CD14-positive monocyte (primary cell): ENCODE data around the gene SNX21. TPM values are rescaled to one million over a fixed set of nuclear protein-coding genes. Genes with fewer than 3 reads are reported as not detected.

ENCODE experiments used
- DNase-seq, 3 donors: peaks; one replicate each; pipeline ENCODE4 v3.0.0-alpha.2; 2011 to 2022
- H2AFZ ChIP-seq: 2 replicates; pipeline ENCODE4 v1.6.0; 2012; ENCODE audit warnings: mild to moderate bottlenecking, low read depth, low read length, inconsistent platforms; ENCODE audit not compliant: insufficient read depth, poor library complexity, severe bottlenecking
- H3K27ac ChIP-seq, 2 donors: 1 replicate in 1 of 2; 2 replicates in 1 of 2; pipeline ENCODE4 v1.5.1; 2012 to 2013; ENCODE audit warnings: low read length in 2 of 2, control low read depth in 1 of 2, inconsistent platforms in 1 of 2, low read depth in 1 of 2, mild to moderate bottlenecking in 1 of 2
- H3K27me3 ChIP-seq, 2 donors: one replicate each; pipeline versions ENCODE4 v1.6.0 to v1.6.1; 2011 to 2013; ENCODE audit warnings: low read length in 2 of 2; ENCODE audit not compliant: control insufficient read depth in 2 of 2, insufficient read depth in 2 of 2
- H3K36me3 ChIP-seq, 2 donors: replicated peaks in 1 of 2; 1 replicate in 1 of 2; 2 replicates in 1 of 2; pipeline versions ENCODE4 v1.5.1 to v1.6.1; 2012 to 2013; ENCODE audit warnings: low read length in 2 of 2, control low read depth in 1 of 2, inconsistent platforms in 1 of 2, mild to moderate bottlenecking in 1 of 2; ENCODE audit not compliant: insufficient read depth in 2 of 2, control insufficient read depth in 1 of 2
- H3K4me1 ChIP-seq, 2 donors: 1 replicate in 1 of 2; 2 replicates in 1 of 2; pipeline versions ENCODE4 v1.5.1 to v1.6.1; 2012 to 2013; ENCODE audit warnings: low read length in 2 of 2, control low read depth in 1 of 2, inconsistent platforms in 1 of 2, mild to moderate bottlenecking in 1 of 2, moderate library complexity in 1 of 2; ENCODE audit not compliant: insufficient read depth in 2 of 2, control insufficient read depth in 1 of 2
- H3K4me2 ChIP-seq: replicated peaks from 2 replicates; pipeline ENCODE3; 2012; ENCODE audit warnings: low read length, moderate library complexity, mild to moderate bottlenecking; ENCODE audit not compliant: poor library complexity, severe bottlenecking; ENCODE audit errors: extremely low read depth
- H3K4me3 ChIP-seq, 3 experiments: fragments of 200-600 bp in 1 of 3; sonication (generic) in 1 of 3; replicated peaks in 1 of 3; 1 replicate in 2 of 3; 2 replicates in 1 of 3; pipeline ENCODE4 v1.5.1; 2011 to 2013; ENCODE audit warnings: low read length in 3 of 3, mild to moderate bottlenecking in 3 of 3, control low read depth in 2 of 3, low read depth in 2 of 3, inconsistent platforms in 1 of 3, moderate library complexity in 1 of 3
- H3K79me2 ChIP-seq: 2 replicates; pipeline ENCODE4 v1.6.0; 2012; ENCODE audit warnings: mild to moderate bottlenecking, control low read depth, inconsistent platforms, low read length, moderate library complexity; ENCODE audit not compliant: insufficient read depth
- H3K9ac ChIP-seq: 2 replicates; pipeline ENCODE4 v1.6.0; 2017; ENCODE audit warnings: low read length, mild to moderate bottlenecking; ENCODE audit not compliant: insufficient read depth, poor library complexity, severe bottlenecking
- H3K9me3 ChIP-seq, 2 donors: replicated peaks in 1 of 2; 1 replicate in 1 of 2; 2 replicates in 1 of 2; pipeline versions ENCODE4 v1.5.1 to v1.6.1; 2012 to 2013; ENCODE audit warnings: low read length in 2 of 2, control low read depth in 1 of 2; ENCODE audit not compliant: control insufficient read depth in 1 of 2, insufficient read depth in 1 of 2
- H4K20me1 ChIP-seq: 2 replicates; pipeline ENCODE4 v1.6.0; 2012; ENCODE audit warnings: mild to moderate bottlenecking, low read length, control low read depth, moderate library complexity; ENCODE audit not compliant: insufficient read depth
- H3K27ac Mint-ChIP-seq, 7 donors: one replicate each; pipeline ENCODE4 v1.8.0; 2020; ENCODE audit warnings: mild to moderate bottlenecking in 7 of 7, mixed read lengths in 7 of 7, moderate library complexity in 6 of 7, inconsistent platforms in 2 of 7
- H3K27me3 Mint-ChIP-seq, 3 donors: one replicate each; pipeline ENCODE4 v1.8.0; 2021 to 2022; ENCODE audit warnings: low read depth in 3 of 3, mild to moderate bottlenecking in 3 of 3, mixed read lengths in 3 of 3, moderate library complexity in 3 of 3, inconsistent platforms in 1 of 3
- H3K36me3 Mint-ChIP-seq, 2 donors: one replicate each; pipeline ENCODE4 v1.8.0; 2020; ENCODE audit warnings: mixed read lengths in 2 of 2, inconsistent platforms in 1 of 2, mild to moderate bottlenecking in 1 of 2
- H3K4me1 Mint-ChIP-seq: one replicate; pipeline ENCODE4 v1.8.0; 2020; ENCODE audit warnings: mild to moderate bottlenecking, mixed read lengths
- H3K4me3 Mint-ChIP-seq, 2 donors: one replicate each; pipeline ENCODE4 v1.8.0; 2020; ENCODE audit warnings: mild to moderate bottlenecking in 2 of 2, mixed read lengths in 2 of 2, moderate library complexity in 1 of 2
- H3K9me3 Mint-ChIP-seq, 7 donors: one replicate each; pipeline ENCODE4 v1.8.0; 2020 to 2022; ENCODE audit warnings: mixed read lengths in 7 of 7, mild to moderate bottlenecking in 6 of 7, moderate library complexity in 6 of 7, inconsistent platforms in 2 of 7
- CTCF ChIP-seq: fragments of 200-600 bp; IDR thresholded peaks from one replicate; pipeline ENCODE4 v1.8.0; 2022; ENCODE audit warnings: antibody characterized with exemption, mild to moderate bottlenecking
- WGBS: methylation state at CpG from one replicate; pipeline ENCODE4 v1.1.5; 2013; ENCODE audit warnings: missing lambda C conversion rate; ENCODE audit not compliant: insufficient coverage; 5-methylcytosine and 5-hydroxymethylcytosine counted together
- intact Hi-C, 2 donors: fragments of 100-400 bp; cut with micrococcal nuclease; formaldehyde crosslinking; loops; one replicate each; pipeline versions ENCODE4 v1.15.0 to v1.15.1; 2023
- polyA plus RNA-seq, 3 donors: library from polyadenylated mRNA; depleted of rRNA in 1 of 3; unstranded in 2 of 3; stranded (reverse) in 1 of 3; fragments of 300-500 nt in 2 of 3; fragments of >200 nt in 1 of 3; fragmentation: Illumina TruSeq in 2 of 3; gene quantifications; 1 replicate in 2 of 3; 2 replicates in 1 of 3; pipeline ENCODE4 v1.2.3, GENCODE V29; 2012 to 2021

The SNX21 gene
- polyA plus RNA-seq, 3 donors, result 11.2 to 16.9 (median 12.7) TPM

- H3K9me3 Mint-ChIP-seq, result peaks cover 0 to 1% (median 0%) of the 10 kb centered on the region in 7 donors
- peaks cover 0 to 12% of the 10 kb centered on the region in 2 donors for H3K36me3 ChIP-seq
- no peaks in the 10 kb centered on the region for H3K27me3 Mint-ChIP-seq
- peak overlapping the region; percentile 88 to 97 (median 95) for H3K27ac Mint-ChIP-seq
- H3K27me3 ChIP-seq, result no peaks in the 10 kb centered on the region
- peaks cover 9 to 20% of the 10 kb centered on the region in 2 donors for H3K36me3 Mint-ChIP-seq
- no peak for DNase-seq
- H3K9me3 ChIP-seq, result no peaks in the 10 kb centered on the region
- H3K4me2 ChIP-seq, result peak overlapping the region; percentile 92
- H3K4me3 Mint-ChIP-seq, result peak overlapping the region; percentile 80 to 87
- no peak overlapping the region for H3K9ac ChIP-seq
- H3K4me3 ChIP-seq, result peak overlapping the region in 1 of 3 experiments; percentile 84
- H3K4me1 Mint-ChIP-seq, result peaks cover 56% of the 10 kb centered on the region
- no peak for TF ChIP-seq CTCF
- peaks cover 3% of the 10 kb centered on the region for H4K20me1 ChIP-seq
- peaks cover 49 to 58% of the 10 kb centered on the region in 2 donors for H3K4me1 ChIP-seq
- 88% methylated on average over 1 of the region's 4 CpGs for WGBS
- H3K79me2 ChIP-seq, result peaks cover 14% of the 10 kb centered on the region
- H3K27ac ChIP-seq, result peak overlapping the region; percentile 82 to 95
- intact Hi-C loops, result no loop called here
- H2AFZ ChIP-seq, result no peak overlapping the region
Observed at GRCh38 chr20:45832619-45833018, 980 bp upstream of the SNX21 start.

- Histone ChIP-seq H3K27ac (peak overlapping the region; percentile 82 to 95), H3K9me3 (no peaks in the 10 kb centered on the region), H4K20me1 (peaks cover 3% of the 10 kb centered on the region), H3K36me3 (peaks cover 0 to 24% of the 10 kb centered on the region in 2 donors), H2AFZ (peak overlapping the region; percentile 87), H3K4me3 (peak overlapping the region; percentile 73 to 84 (median 76)), H3K79me2 (peaks cover 14% of the 10 kb centered on the region), H3K27me3 (no peaks in the 10 kb centered on the region), H3K9ac (peak overlapping the region; percentile 83), H3K4me2 (peak overlapping the region; percentile 92), H3K4me1 (peaks cover 49 to 58% of the 10 kb centered on the region in 2 donors)
- TF ChIP-seq CTCF, result no peak
- no peaks in the 10 kb centered on the region for H3K27me3 Mint-ChIP-seq
- H3K27ac Mint-ChIP-seq, result peak overlapping the region; percentile 63 to 97 (median 88)
- peaks cover 56% of the 10 kb centered on the region for H3K4me1 Mint-ChIP-seq
- DNase-seq, result peak in 2 of 3 donors; percentile 30 to 39
- intact Hi-C loops, result no loop called here
- H3K4me3 Mint-ChIP-seq, result peak overlapping the region; percentile 80 to 88
- 7% methylated on average over 66 of the region's 71 CpGs for WGBS
- peaks cover 12 to 35% of the 10 kb centered on the region in 2 donors for H3K36me3 Mint-ChIP-seq
- peaks cover 0 to 1% (median 0%) of the 10 kb centered on the region in 7 donors for H3K9me3 Mint-ChIP-seq
Observed at GRCh38 chr20:45833883-45834796, 541 bp downstream of the SNX21 start.
